DMS153 (cell line): ENCODE results near the gene DMRTC2.

ENCODE experiments used
- DNase-seq: peaks from one replicate; lab custom pipeline; 2025; lab: John Stamatoyannopoulos, UW

Gene DMRTC2

DNA sequence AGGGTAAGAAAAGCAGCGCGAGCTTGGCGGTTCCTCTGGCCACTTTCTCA is at the start of gene DMRTC2:
TSS of gene DMRTC2 (plus strand) at position 42 of the 50 bp plus-strand sequence. CDS start 2,387 bp downstream, outside the sequence.
- no peak for DNase-seq

- no peak for DNase-seq
These were observed 48.5 kb upstream of the DMRTC2 start, which contains the start of gene CEACAM3 for GRCh38 chr19:41796362-41796761. Gene CEACAM3, plus strand, starts transcription at chr19:41796587. Its CDS starts 91 bp downstream, at chr19:41796678.

GRCh38 chr19:41796901-41797300 is 47.9 kb upstream of the DMRTC2 start:
- DNase-seq, result no peak

- DNase-seq, result peak; percentile 57
These were observed 45.3 kb upstream of the DMRTC2 start for GRCh38 chr19:41799444-41800000.

GRCh38 chr19:41801031-41801430 is 43.8 kb upstream of the DMRTC2 start:
- DNase-seq, result no peak

DNA sequence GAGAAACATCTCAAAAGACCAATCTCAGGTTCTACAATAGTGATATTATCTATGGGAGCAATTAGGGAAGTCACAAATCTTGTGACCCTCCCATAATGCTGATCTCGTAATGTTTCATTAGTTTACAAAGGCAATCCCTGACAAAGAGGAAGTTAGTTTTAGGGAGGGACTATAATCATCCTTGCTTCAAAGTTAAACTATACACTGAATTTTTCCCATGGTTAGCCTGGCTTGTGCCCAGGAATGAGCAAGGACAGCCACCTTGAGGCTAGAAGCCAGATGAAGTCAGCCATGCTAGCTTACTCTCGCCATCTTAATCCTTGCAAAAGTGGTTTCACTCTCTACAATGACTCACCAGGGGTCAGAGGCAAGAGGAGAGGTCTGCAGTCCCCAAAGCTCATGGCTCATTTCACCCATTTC is 43.0 kb upstream of the DMRTC2 start:
- DNase-seq, result no peak

DNA sequence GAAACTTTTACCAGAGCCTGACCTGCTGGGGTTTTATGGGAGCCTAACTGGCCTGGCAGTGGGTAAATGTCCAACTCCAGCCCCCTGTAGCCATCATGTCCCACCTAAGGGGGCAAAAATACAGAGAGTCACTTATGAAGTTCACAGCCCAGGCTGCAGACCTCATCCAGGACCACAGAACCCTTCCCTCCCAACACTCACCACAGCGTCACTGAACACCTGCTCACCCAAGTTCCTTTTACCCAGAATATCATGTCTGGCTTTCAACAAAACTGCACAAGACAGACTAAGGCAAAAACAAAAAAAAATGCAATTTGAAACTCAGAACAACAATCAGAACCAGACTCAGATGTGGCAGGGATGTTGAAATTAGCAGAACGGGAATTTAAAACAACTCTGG is 42.1 kb upstream of the DMRTC2 start:
- no peak for DNase-seq

DNA sequence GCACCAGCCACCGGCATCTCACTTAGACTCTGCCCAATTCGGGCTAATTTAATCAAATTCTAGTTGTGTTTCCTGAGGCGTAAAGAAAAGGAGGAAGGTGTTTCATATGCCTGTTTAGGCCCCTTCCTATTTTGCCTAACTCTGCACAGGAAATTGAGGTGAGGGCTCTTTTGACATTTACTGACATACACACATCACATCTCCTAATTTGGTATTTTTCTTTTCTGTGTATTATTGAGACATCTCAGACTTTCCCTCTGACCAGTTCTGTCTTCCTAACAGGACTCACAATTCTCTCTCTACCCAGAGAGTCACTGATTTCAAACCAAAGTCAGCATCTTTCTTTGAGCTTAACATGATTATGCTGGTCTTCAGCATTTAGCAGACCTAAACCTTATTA is 40.5 kb upstream of the DMRTC2 start:
- no peak for DNase-seq

DNA sequence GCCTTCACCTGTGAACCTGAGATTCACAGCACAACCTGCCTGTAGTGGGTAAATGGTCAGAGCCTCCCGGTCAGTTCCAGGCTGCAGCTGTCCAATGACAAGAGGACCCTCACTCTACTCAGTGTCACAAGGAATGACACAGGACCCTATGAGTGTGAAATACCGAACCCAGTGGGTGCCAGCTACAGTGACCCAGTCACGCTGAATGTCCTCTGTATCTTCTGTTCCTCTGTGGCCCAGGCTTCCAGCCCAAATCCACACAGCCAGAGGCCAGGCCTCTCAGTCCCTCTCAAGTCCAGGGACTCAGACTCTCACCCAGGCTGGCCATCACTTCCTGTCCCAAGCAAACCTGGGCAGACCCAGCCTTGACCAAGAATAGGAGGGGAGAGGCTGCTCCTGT is 37.7 kb upstream of the DMRTC2 start:
- no peak for DNase-seq

DNA sequence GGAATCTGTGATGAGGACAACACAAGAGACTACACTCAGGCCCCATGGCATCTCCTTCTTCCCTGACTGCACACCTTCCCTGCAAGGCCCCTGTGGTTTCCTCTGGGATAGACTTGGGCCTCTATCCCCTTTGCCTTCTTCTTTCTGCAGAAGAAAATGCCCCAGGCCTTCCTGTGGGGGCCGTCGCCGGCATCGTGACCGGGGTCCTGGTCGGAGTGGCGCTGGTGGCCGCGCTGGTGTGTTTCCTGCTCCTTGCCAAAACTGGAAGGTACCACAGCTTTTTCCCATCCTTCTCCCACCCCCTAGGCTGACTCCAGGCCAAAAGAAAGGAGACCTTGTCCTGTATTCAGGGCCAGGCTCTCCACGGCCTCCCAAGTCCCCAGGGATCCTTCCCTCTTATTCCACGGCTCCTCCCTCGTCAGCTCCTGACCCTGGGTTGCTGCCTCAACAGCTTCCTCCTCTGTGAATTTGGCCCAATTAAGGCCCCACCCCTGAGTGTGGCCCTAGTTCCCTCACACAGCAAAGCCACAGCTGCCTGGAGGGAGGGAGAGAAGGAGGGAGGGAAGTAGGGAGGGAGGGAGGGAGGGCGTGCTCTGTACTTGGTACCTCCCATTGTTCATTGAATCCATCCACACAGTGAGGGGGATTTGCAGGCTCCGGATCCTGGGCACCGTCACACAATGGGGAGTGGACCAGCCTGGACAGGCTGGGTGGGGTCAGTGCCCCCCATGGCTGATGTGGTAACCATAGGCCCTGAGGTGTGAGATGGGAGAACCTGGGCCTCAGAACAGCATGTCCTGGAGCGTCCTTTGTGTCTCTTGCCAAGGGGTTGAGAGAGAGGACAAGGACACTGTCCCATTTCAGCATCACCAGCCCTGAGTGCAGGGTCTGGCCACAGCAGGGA is 35.9 kb upstream of the DMRTC2 start:
- peak; percentile 63 for DNase-seq

GRCh38 chr19:41810301-41810700 is 34.5 kb upstream of the DMRTC2 start:
- DNase-seq, result no peak

GRCh38 chr19:41811036-41811435 is 33.8 kb upstream of the DMRTC2 start:
- DNase-seq, result no peak

DNA sequence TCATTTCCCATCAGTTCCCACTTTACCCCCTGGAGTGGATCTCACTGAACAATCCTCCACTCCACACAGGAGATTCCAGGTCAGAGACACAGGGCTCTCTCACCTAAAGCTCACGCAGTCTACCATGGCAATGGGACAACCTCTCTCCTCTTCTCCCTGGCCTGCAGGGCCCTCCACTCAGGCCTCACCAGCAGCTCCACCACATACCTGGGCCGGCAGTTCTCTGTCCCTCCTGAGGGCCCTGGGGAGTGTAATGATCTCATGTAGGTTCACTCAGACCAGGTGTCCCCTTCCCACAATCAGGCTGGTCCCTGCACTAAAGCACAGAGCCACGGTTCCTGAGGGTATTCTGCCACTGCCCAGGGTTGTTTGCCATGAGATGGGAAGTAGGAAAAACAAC is 32.9 kb upstream of the DMRTC2 start:
- no peak for DNase-seq

DNA sequence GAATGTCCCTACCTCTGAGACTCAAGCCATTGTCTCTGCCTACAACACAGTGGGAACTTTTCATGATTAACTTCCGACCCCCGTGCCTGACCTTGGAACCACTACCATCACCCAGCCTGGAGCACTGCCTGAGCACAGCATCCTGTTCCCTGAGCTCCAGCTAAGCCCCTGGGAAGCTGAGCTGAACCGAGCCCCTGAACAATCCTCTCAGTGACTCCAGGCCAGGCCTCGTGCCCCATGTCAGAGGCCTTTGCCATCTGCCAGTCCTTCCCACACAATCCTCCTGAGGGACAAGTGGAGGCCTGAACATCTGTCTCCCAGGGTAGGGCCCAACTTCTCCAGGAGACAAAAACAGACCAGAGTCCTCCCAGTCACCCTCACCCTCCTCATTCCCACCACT is 30.9 kb upstream of the DMRTC2 start:
- DNase-seq, result no peak

DNA sequence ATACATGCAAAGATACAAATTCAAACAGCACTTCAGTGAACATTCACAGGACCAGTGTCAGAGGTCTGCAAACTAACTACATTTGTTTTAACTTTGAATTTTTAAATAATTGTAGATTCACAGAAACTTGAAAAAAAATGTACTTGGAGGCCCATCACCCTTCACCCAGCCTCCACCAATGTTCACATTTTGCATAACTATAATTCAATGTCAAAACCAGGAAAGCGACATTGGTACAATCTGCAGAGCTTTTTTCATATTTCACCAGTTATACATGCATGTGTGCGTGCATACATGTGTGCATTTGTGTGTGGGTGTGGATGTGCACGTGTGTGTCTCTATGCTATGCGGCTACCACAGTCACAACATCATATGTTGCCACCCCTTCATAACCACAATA is 29.5 kb upstream of the DMRTC2 start:
- no peak for DNase-seq

GRCh38 chr19:41816761-41817160 is 28.1 kb upstream of the DMRTC2 start:
- DNase-seq, result no peak

- peak; percentile 76 for DNase-seq
These were observed 23.7 kb upstream of the DMRTC2 start for GRCh38 chr19:41821003-41821735.

DNA sequence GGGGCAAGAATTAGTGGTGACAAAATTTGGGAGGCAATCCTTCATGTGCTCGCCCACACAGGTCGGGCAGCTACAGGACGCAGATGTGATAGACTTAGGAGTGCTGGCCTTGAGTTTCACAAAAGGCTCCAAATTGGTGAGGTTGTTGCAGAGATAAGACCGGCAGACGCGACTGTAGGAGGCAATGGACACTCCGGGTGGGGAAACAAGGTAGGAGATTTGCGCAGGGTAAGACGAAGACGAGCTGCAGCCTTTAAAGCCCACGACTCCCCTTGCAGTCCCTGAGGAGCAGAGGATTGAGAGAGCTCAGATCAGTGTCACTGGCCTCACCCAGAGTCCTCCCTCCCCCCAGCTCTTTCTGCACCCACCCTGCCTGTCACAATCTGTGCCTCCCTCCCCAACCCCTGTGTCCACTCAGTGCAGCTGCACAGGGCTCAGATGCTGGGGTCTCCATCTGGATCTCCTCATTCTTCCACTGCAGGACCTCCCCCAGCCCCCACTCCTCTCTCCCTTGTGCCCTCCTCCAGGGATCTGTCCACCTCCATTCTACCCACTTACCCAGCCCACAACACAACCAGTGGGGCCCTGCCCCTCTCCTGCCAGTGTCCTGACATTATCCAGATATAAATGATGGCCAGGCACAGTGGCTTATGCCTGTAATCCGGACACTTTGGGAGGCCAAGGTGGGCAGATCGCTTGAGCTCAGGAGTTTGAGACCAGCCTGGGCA is 6.7 kb upstream of the DMRTC2 start:
- DNase-seq, result no peak

- DNase-seq, result no peak
These were observed 5.6 kb upstream of the DMRTC2 start for GRCh38 chr19:41839211-41839610.

GRCh38 chr19:41843371-41843770 is 1.5 kb upstream of the DMRTC2 start:
- DNase-seq, result no peak

DNA sequence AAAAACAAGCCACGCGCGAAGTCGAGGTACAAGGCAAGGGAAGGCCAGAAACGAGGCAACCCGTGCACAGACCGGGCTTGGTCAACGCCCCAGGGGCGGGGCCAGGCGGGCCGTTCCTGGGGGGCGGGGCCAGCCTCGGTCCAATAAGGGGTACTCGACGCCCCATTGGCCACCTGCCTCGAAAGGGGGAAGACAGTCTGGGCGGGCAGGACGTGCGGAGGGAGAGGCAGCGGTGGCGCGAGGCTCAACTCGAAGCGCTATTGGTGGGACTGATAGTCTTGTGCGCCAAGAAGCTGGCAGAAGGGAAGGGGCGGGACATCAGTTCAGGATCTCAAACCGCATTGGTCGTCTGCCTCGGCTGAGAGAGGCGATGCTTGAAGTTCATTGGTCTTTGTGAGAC is 241 bp upstream of the DMRTC2 start, which contains the start of gene LYPD4:
TSS of gene LYPD4 (minus strand) at position 83 of the 400 bp plus-strand sequence. CDS start 5,398 bp downstream, outside the sequence.
- DNase-seq, result no peak

- no peak for DNase-seq
These were observed 279 bp downstream of the DMRTC2 start for GRCh38 chr19:41845051-41845590.
